AG09309 (cell line): ENCODE measurements around the gene WTAP.
"Not testable (repeated sequence)": the region's sequence is repeated elsewhere in the genome, so short reads cannot be mapped to it uniquely, and the experiment has no call there.

Experiments
- DNase-seq: peaks from one replicate; pipeline ENCODE4 v3.0.0-alpha.2; 2010; ENCODE audit warnings: low read depth
- H3K4me3 ChIP-seq: 2 replicates; pipeline ENCODE4 v1.5.1; 2011; ENCODE audit warnings: mild to moderate bottlenecking, low read depth, low read length, moderate library complexity; ENCODE audit not compliant: control insufficient read depth
- CTCF ChIP-seq: IDR thresholded peaks from 2 replicates; pipeline ENCODE4 v1.5.1; 2011; ENCODE audit warnings: mild to moderate bottlenecking, low read depth, low read length, inconsistent platforms; ENCODE audit not compliant: insufficient read depth, control insufficient read depth; ENCODE audit errors: missing control alignments

Gene WTAP

GRCh38 chr6:159715166-159715565, 12.1 kb upstream of the WTAP start:
- no peak for TF ChIP-seq CTCF
- DNase-seq = no peak
- no peak overlapping the region for H3K4me3 ChIP-seq

- no peak overlapping the region for H3K4me3 ChIP-seq
- no peak for TF ChIP-seq CTCF
- no peak for DNase-seq
These were observed 11.7 kb upstream of the WTAP start for GRCh38 chr6:159715605-159716004.

GRCh38 chr6:159716247-159717096, 10.8 kb upstream of the WTAP start:
- DNase-seq = peak; percentile 97

GRCh38 chr6:159718634-159719033, 8.7 kb upstream of the WTAP start:
- no peak for DNase-seq
- no peak overlapping the region for H3K4me3 ChIP-seq
- TF ChIP-seq CTCF = no peak

More at GRCh38 chr6:159716247-159717096, 10.8 kb upstream of the WTAP start:
- H3K4me3 ChIP-seq = no peak overlapping the region
- peak; percentile 9 for TF ChIP-seq CTCF

GRCh38 chr6:159719287-159719686, 8.0 kb upstream of the WTAP start:
- DNase-seq = no peak
- H3K4me3 ChIP-seq = no peak overlapping the region
- no peak for TF ChIP-seq CTCF

GRCh38 chr6:159720708-159721107, 6.6 kb upstream of the WTAP start:
- no peak for DNase-seq
- TF ChIP-seq CTCF = peak; percentile 29
- H3K4me3 ChIP-seq = no peak overlapping the region

- not testable (repeated sequence) for H3K4me3 ChIP-seq, DNase-seq
These were observed 5.3 kb upstream of the WTAP start for GRCh38 chr6:159721981-159722380.
